Heart right ventricle (tissue), 16 donors: Measurements from ENCODE around the gene DNASE1L1. TPM values are rescaled to one million over a fixed set of nuclear protein-coding genes. Genes with fewer than 3 reads are reported as not detected.

ENCODE experiments used
- ATAC-seq, 8 donors: fragments of 200-7000 bp; cut with Tn5 transposase; one replicate each; pipeline ENCODE4 v1.9.1; 2020; ENCODE audit warnings: mild to moderate bottlenecking in 8 of 8, moderate library complexity in 8 of 8, moderate number of reproducible peaks in 1 of 8
- DNase-seq, 2 donors: peaks; one replicate each; pipeline ENCODE4 v3.0.0-alpha.2; 2020
- H3K27ac ChIP-seq, 10 donors: fragments of 200-600 bp; sonication (generic) in 2 of 10; one replicate each; pipeline versions ENCODE4 v1.5.0 to v1.8.0; 2020 to 2022; ENCODE audit warnings: mild to moderate bottlenecking in 3 of 10
- H3K27me3 ChIP-seq, 7 donors: fragments of 200-600 bp; one replicate each; pipeline ENCODE4 v1.8.0; 2021 to 2022; ENCODE audit warnings: mild to moderate bottlenecking in 2 of 7
- H3K36me3 ChIP-seq, 9 donors: fragments of 200-600 bp; sonication (generic) in 1 of 9; one replicate each; pipeline versions ENCODE4 v1.5.0 to v1.8.0; 2020 to 2022; ENCODE audit warnings: mild to moderate bottlenecking in 2 of 9
- H3K4me1 ChIP-seq, 9 donors: fragments of 200-600 bp; sonication (generic) in 1 of 9; one replicate each; pipeline versions ENCODE4 v1.5.0 to v1.8.0; 2020 to 2022; ENCODE audit warnings: mild to moderate bottlenecking in 4 of 9
- H3K4me3 ChIP-seq, 10 donors: fragments of 200-600 bp; sonication (generic) in 2 of 10; one replicate each; pipeline versions ENCODE4 v1.5.0 to v1.8.0; 2020 to 2022; ENCODE audit warnings: mild to moderate bottlenecking in 7 of 10, moderate library complexity in 2 of 10
- H3K9me3 ChIP-seq, 11 donors: fragments of 200-600 bp in 10 of 11; sonication (generic) in 2 of 11; one replicate each; pipeline versions ENCODE4 v1.5.0 to v1.8.0; 2013 to 2022; ENCODE audit warnings: mild to moderate bottlenecking in 2 of 11, control low read depth in 1 of 11, moderate library complexity in 1 of 11
- WGBS, 2 donors: extraction: QIAGEN DNeasy Blood & Tissue Kit; methylation state at CpG; one replicate each; pipeline ENCODE4 v1.1.7; 2013; ENCODE audit warnings: inconsistent platforms in 1 of 2; 5-methylcytosine and 5-hydroxymethylcytosine counted together
- intact Hi-C, 10 donors: fragments of 100-400 bp; cut with DNase I; formaldehyde crosslinking; loops; one replicate each; pipeline versions ENCODE4 v1.11.1 to v1.14.2; 2022
- polyA plus RNA-seq, 2 donors: library from polyadenylated mRNA; stranded (reverse); fragments of 200-250 nt; gene quantifications; one replicate each; pipeline ENCODE4 v1.2.3, GENCODE V29; 2013
- total RNA-seq, 10 donors: library from RNA; stranded (reverse); fragmentation: NEBNext Ultra II Directional in 3 of 10; extraction: Animal tissue kit (Norgen Biotek cat#: 25700) in 3 of 10; gene quantifications; one replicate each; pipeline versions ENCODE4 v1.2.1 to v1.2.4, GENCODE V29; 2021 to 2023
- TF ChIP-seq, protein P1 (sequence below), 9 donors: fragments of 200-600 bp; sonication (generic) in 2 of 9; IDR thresholded peaks; one replicate each; pipeline versions ENCODE4 v1.5.0 to v1.8.0; 2021 to 2022; ENCODE audit warnings: antibody characterized with exemption in 9 of 9, mild to moderate bottlenecking in 5 of 9, moderate library complexity in 1 of 9
- donor health status: Arrhythmogenic right ventricular cardiomyopathy.
- donor health status: ischemic (EF 13 %, LVEDD 7.1; RV severe dilation, severe dysfunction).
- donor health status: healthy with polysubstance abuse.
- donor health status: DM: no; HTN: yes; CAD: no.
- donor health status: DM: no; HTN: no; CAD: no.
- donor health status: ischemic (EF 25% LVEDD 6.9; RV normal size, moderate dysfunction).
- donor health status: ischemic (EF 25% LVEDD 5.7; RV mildly dilated, moderate dysfunction).
- donor health status: healthy.
- donor health status: DM: yes; HTN: yes; CAD: no.
- donor health status: Ischemic cardiomyopathy.
- donor health status: ischemic (EF 35%, LVEDD 5.7; RV mildly dilated, moderate dysfunction).
- donor health status: nonischemic (EF 11% LVEDD 7.7; RV severe dilation, severe dysfunction).
- donor health status: DM: yes; HTN: yes; CAD: no.
- donor health status: PGD.
- donor health status: ischemic (EF 29% LVEDD 5.4; RV normal size, mild dysfunction).
- donor health status: nonischemic (EF 23%, LVEDD 6.1; RV moderate dilation, normal function).

Gene DNASE1L1
- total and polyA plus RNA-seq, 12 donors, result 27.2 to 57.1 (median 46.9) TPM

DNA sequence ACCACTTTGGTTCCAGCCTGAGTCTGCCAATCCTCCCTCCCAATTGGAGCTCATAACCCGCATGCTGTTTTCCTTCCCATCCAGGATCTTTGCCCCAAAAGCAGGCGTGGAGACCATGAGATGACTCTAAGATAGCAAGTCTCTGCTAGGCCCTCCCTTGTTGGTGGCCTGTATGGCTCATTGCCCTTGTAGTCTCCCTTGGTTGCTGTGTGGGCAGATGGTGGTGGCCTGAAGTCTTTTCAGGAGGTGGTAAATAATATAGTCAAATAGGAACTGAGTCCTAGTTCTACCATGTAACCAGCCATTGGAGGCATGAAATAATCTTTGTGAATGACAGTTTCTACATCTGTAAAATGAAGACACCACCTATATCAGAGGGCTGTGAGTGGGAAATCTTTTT is 20.7 kb upstream of the DNASE1L1 start:
- H3K4me3 ChIP-seq, result peak overlapping the region in 6 of 10 donors; percentile 71 to 84 (median 79)
- TF ChIP-seq, protein P1, sequence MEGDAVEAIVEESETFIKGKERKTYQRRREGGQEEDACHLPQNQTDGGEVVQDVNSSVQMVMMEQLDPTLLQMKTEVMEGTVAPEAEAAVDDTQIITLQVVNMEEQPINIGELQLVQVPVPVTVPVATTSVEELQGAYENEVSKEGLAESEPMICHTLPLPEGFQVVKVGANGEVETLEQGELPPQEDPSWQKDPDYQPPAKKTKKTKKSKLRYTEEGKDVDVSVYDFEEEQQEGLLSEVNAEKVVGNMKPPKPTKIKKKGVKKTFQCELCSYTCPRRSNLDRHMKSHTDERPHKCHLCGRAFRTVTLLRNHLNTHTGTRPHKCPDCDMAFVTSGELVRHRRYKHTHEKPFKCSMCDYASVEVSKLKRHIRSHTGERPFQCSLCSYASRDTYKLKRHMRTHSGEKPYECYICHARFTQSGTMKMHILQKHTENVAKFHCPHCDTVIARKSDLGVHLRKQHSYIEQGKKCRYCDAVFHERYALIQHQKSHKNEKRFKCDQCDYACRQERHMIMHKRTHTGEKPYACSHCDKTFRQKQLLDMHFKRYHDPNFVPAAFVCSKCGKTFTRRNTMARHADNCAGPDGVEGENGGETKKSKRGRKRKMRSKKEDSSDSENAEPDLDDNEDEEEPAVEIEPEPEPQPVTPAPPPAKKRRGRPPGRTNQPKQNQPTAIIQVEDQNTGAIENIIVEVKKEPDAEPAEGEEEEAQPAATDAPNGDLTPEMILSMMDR (IDR thresholded peaks at IDR 0.05), result no peak
- H3K36me3 ChIP-seq, result peaks cover 0 to 29% (median 0%) of the 10 kb centered on the region in 9 donors
- DNase-seq (no peak), ATAC-seq (no peak)
- intact Hi-C loops, result no loop called here
- WGBS, 2 donors, result 83 to 87% methylated on average over 2 of the region's 2 CpGs
- no peaks in the 10 kb centered on the region for H3K27me3 ChIP-seq
- H3K4me1 ChIP-seq, result peaks cover 0 to 30% (median 17%) of the 10 kb centered on the region in 9 donors
- H3K9me3 ChIP-seq, result no peaks in the 10 kb centered on the region
- H3K27ac ChIP-seq, result peak overlapping the region in 3 of 10 donors; percentile 81 to 90 (median 84)

DNA sequence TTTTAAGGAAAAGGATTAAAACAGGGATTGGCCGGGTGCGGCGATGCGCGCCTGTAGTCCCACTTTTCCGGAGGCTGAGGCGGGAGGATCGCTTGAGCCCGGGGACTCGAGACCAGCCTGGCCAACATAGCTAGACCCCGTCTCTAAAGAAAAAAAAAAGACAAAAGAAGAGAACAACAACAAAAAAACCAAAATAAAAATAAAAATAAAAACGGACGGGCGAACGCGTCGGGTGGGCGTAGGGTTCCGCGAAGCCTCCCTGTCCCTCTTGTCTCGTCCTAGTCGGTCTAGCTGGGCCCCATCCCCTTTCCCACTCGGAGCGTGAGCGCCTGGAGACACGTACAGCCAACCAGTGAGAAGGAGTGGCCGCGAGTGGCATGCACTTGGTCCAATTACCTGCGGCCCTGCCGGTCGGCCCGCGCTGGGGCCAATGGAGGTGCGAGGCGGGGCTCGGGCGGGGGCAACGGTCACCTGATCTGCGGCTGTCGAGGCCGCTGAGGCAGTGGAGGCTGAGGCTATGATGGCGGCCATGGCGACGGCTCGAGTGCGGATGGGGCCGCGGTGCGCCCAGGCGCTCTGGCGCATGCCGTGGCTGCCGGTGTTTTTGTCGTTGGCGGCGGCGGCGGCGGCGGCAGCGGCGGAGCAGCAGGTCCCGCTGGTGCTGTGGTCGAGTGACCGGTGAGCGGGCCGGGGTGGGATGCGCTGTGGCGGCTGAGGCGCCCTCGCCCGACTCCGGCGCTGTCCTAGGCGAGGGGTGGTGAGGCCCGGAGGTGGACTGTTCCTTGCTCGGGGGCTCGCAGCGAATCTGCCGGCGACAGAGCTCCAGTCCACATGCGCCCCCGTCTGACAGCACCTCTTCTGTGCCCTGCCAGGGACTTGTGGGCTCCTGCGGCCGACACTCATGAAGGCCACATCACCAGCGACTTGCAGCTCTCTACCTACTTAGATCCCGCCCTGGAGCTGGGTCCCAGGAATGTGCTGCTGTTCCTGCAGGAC is 19.4 kb upstream of the DNASE1L1 start, which contains the start of gene ATP6AP1:
Gene ATP6AP1, plus strand, starts transcription at position 502 of the 996 bp plus-strand sequence. Its CDS starts 16 bp downstream, at position 518.
- H3K4me3 ChIP-seq, result peak within 1 kb of the TSS; percentile 58 to 87 (median 76)
- peak; percentile 95 to 99 (median 98) for ATAC-seq
- peak within 1 kb of the TSS; percentile 58 to 90 (median 82) for H3K27ac ChIP-seq
- no peaks in the 10 kb centered on the region for H3K27me3 ChIP-seq
- H3K9me3 ChIP-seq, result no peaks in the 10 kb centered on the region
- 7 to 14% methylated on average over 56 to 87 of the region's 87 CpGs for WGBS, 2 donors
- DNase-seq, result peak; percentile 92 to 94
- peaks cover 0 to 18% (median 0%) of the 10 kb centered on the region in 9 donors for H3K36me3 ChIP-seq
- TF ChIP-seq, protein P1 (IDR thresholded peaks at IDR 0.05), result peak in 2 of 9 donors; percentile 30
- intact Hi-C loops, result no loop called here
- peaks cover 0 to 30% (median 17%) of the 10 kb centered on the region in 9 donors for H3K4me1 ChIP-seq

DNA sequence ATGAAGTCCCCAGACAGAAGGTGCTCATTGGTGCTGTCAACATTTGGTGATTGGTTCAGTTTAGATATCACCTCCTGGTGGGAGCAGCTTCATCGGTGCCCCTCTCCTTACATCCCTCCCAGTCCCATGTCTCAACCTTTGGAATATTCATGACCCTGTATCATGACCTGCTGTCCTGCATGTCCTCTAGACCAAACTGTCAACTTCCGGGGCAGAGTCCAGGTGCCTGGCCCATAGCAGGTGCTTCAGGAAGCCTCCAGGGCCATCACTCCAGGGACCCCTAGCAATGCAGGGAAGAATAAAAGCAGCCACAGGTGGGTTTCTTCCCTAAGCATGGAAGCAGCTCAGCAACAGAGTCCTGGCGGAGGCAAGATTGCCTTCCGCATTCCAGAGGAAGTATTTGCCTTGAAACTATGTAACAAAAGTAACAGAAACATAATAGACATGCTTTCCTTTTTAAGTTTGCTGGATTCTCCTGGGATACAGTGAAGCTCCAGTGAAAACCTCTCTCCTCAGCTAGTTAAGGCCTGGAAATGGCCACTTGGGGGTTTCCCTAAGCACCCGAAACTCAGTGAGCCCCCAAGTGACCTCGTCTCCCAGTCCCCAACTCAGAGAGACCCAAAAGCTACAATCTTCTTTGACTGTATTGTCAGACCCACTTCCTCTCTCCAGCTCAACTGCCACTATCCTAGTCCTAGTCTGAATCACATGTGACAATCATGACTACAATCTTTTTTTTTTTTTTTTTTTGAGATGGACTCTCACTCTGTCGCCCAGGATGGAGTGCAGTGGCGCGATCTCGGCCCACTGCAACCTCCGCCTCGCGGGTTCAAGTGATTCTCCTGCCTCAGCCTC is 18.1 kb upstream of the DNASE1L1 start:
- H3K4me3 ChIP-seq, result peak overlapping the region in 2 of 10 donors; percentile 72 to 80
- H3K27ac ChIP-seq, result peak overlapping the region in 4 of 10 donors; percentile 35 to 90 (median 86)
- WGBS, 2 donors, result 84 to 86% methylated on average over 13 of the region's 13 CpGs
- H3K9me3 ChIP-seq, result no peaks in the 10 kb centered on the region
- intact Hi-C loops, result no loop called here
- TF ChIP-seq, protein P1 (IDR thresholded peaks at IDR 0.05), result no peak
- ATAC-seq, result no peak
- H3K36me3 ChIP-seq, result peaks cover 0 to 6% (median 0%) of the 10 kb centered on the region in 9 donors
- H3K4me1 ChIP-seq, result peaks cover 0 to 30% (median 17%) of the 10 kb centered on the region in 9 donors
- no peak for DNase-seq
- no peaks in the 10 kb centered on the region for H3K27me3 ChIP-seq

DNA sequence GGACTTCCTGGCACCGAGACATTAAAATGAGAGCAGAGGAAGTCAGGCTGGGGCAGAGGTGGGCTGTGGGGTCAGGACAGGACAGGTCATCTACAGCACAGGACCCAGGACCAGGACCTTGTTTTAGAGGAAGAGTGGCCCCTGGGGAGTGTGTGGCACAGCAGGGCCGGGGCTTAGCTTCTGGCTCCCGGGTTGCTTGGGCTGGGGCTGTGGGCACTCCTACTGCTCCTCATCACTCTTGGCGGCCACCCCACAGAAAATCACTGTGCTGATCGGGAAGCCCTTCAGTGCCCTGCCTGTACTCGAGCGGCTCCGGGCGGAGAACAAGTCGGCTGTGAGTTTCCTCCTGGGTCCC is 11.3 kb upstream of the DNASE1L1 start:
- Histone ChIP-seq H3K4me1 (peaks cover 0 to 22% (median 0%) of the 10 kb centered on the region in 9 donors), H3K9me3 (no peaks in the 10 kb centered on the region), H3K4me3 (peak overlapping the region in 7 of 10 donors; percentile 12 to 42 (median 32)), H3K27me3 (no peaks in the 10 kb centered on the region), H3K36me3 (peaks cover 0 to 6% (median 0%) of the 10 kb centered on the region in 9 donors), H3K27ac (peak overlapping the region; percentile 20 to 86 (median 74))
- TF ChIP-seq, protein P1 (IDR thresholded peaks at IDR 0.05), result no peak
- DNase-seq (no peak), ATAC-seq (peak in 7 of 8 donors; percentile 17 to 56 (median 35))
- WGBS, 2 donors, result 23 to 48% methylated on average over 10 of the region's 10 CpGs
- intact Hi-C loops, result no loop called here
